GM18526 (cell line): Measurements from ENCODE around the gene ELAVL3.

ENCODE experiments used
- POLR2A ChIP-seq: IDR thresholded peaks from 3 replicates; pipeline ENCODE4 v1.6.1; 2011; ENCODE audit not compliant: insufficient read length; ENCODE audit errors: extremely low read depth

The ELAVL3 gene

DNA sequence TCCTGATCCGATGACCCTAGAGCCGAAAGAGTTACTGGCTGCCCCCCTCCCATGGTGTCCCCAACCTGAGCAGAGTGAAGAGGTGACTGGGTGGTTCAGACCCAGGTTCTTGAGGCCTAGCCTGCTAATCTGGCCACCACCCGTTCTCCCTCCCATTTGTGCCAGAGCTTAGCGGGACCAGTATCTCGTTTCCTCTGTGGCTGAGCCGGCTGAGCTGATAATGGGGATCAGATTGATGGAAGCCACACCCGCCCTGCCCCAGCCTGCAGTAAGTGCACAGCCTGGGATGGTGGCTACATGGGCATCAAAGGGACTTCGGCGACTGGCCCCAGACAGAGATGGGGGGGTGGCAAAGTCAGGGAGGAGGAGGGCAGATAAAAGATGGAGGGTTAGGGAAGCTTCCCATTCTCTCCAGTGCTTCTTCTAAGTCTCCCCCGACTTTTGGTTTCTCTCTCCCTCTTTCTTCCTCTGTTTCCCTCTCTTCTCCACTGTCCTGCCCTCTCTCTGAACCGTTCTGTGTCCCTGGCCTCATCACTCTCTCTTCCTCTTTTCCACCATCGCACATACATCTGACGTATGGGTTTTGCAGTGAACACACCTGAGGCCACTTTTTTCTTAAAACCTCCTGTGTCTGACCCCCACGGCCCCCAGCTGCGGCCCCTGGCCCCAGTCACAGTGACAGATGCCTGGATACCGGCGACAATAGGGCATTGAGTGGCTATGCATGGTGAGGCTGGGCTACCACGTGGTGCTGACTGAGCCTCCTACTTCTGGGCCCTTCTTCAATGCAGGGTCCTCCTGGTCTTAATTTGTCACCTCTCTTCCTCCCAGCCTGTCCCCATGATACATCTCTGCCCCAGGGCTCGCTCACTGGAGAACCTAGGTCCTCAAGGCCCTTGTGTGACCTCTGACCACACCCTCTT, 2.4 kb downstream of the ELAVL3 start:
- no peak for TF ChIP-seq POLR2A

GRCh38 chr19:11475861-11476260, 5.0 kb downstream of the ELAVL3 start:
- no peak for TF ChIP-seq POLR2A

DNA sequence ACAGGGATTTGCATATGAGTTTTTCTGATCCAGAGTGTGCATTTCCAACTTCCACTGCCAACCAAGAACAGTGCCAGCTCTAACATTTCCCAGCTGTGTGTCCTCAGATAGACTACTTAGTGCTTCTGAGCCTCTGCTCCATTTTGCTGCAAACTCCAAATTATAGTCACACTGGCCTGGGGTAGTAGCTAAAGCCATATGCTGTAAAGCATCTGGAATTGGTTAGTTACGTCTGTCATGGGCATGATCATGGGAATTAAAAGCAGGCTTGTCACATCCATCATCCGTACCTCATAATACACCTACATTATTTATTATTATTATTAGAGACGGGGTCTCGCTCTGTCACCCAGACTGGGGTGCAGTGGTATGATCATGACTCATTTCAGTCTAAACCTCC, 7.1 kb downstream of the ELAVL3 start:
- TF ChIP-seq POLR2A = no peak

GRCh38 chr19:11465600-11465999, 15.2 kb downstream of the ELAVL3 start:
- TF ChIP-seq POLR2A = no peak

GRCh38 chr19:11464333-11465265, 16.2 kb downstream of the ELAVL3 start:
- no peak for TF ChIP-seq POLR2A

GRCh38 chr19:11463391-11463790, 17.5 kb downstream of the ELAVL3 start:
- TF ChIP-seq POLR2A = no peak

DNA sequence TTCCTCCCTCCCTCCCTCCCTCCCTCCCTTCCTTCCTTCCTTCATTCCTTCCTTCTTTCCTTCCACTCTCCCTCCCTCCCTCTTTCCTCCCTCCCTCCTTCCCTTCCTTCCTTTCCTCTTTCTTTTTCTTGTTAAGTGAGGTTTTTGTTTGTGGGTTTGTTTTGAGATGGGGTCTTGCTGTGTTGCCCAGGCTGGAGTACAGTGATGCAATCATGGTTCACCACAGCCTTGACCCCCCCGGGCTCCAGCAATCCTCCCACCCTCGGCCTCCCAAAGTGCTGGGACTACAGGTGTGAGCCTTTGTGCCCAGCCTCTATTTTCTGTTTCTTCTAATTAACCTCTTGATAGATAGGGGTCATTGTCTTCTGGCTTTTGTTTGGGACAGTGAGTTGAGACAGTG, 19.4 kb downstream of the ELAVL3 start:
- TF ChIP-seq POLR2A = no peak

- no peak for TF ChIP-seq POLR2A
These were observed 20.6 kb downstream of the ELAVL3 start for GRCh38 chr19:11460207-11460606.

DNA sequence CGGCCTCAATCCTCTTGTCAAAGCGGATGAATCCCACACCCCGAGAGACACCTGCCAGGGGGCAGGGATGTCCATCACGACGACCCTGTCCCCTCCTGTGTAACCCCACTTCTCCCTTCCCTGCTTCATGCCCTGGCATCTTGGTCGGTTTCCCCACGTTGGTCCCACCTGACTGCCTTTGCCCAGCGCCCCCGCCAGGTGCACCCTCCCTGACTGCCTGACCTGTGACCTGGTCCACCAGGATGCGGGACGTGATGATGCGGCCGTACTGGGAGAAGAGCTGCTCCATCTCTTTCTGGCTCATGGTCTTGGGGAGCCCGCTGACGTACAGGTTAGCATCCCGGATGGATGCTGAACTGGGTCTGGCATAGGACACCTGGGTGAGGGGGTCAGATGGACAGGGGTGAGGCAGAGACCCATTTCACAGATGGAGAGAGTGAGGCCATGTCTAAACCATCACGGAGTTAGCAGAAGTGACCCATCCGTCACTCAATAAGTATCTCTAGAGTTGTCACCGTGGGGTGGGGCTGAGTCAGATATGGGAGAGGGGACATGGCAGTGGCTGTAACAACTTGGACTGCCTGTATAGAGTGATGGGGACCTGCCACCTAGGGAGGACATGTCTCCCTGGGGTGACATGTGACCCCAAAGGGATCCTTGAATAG, 22.5 kb downstream of the ELAVL3 start:
- no peak for TF ChIP-seq POLR2A

- no peak for TF ChIP-seq POLR2A
These were observed 23.0 kb downstream of the ELAVL3 start for GRCh38 chr19:11457831-11458230.

- no peak for TF ChIP-seq POLR2A
These were observed 23.7 kb downstream of the ELAVL3 start for GRCh38 chr19:11457115-11457514.

- TF ChIP-seq POLR2A = no peak
These were observed 24.2 kb downstream of the ELAVL3 start for GRCh38 chr19:11456659-11457058.

- TF ChIP-seq POLR2A = no peak
These were observed 27.1 kb downstream of the ELAVL3 start for GRCh38 chr19:11453468-11454341.

DNA sequence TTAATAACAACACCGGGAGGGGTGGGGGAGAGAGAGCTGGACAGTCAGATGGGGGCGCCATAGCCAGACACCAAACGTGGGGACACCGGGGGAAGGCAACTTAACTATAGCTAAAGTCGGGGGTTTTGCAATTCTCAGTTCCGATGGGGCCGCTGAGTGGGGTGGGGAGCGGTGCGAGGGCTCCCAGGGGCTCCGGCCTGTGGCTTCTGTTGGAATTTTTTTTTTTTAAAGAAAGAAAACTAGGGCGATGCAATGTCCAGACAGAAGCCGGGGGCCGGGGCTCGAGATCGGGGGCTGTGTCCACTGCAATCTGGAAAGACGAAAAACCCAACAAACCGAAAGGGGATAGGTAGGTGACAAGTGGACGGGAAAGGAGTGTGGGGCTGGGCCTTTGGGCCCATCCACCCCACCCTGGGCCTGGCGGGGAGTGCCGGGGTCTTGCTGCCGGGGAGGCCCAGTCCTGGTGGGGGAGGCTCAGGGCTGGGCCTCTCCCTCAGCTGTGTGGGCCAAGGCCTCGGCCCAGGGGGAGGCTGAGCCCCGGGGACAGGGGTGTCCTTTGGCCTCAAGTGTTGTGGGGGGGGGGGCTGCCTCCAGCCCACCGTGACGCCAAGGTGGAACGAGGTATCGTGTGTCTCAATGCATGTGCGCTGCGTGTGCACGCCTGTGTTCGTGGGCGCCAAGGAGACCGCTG, 28.1 kb downstream of the ELAVL3 start:
- TF ChIP-seq POLR2A = no peak
